Thymus (tissue), 14 donors: ENCODE measurements around the gene CCDC138. TPM values are rescaled to one million over a fixed set of nuclear protein-coding genes. Genes with fewer than 3 reads are reported as not detected.
"Not testable (repeated sequence)": the region's sequence is repeated elsewhere in the genome, so short reads cannot be mapped to it uniquely, and the experiment has no call there.

Experiments used
- DNase-seq, 9 donors: peaks; one replicate each; pipeline ENCODE4 v3.0.0-alpha.2; 2013; ENCODE audit warnings: low spot score in 9 of 9, low read depth in 6 of 9, missing footprints in 1 of 9
- H3K27ac ChIP-seq, 2 donors: one replicate each; pipeline ENCODE4 v1.5.1; 2013; ENCODE audit warnings: control low read depth in 1 of 2, low read depth in 1 of 2, low read length in 1 of 2, mild to moderate bottlenecking in 1 of 2, moderate library complexity in 1 of 2
- H3K27me3 ChIP-seq, 2 donors: one replicate each; pipeline ENCODE4 v1.5.1; 2013; ENCODE audit warnings: low read length in 1 of 2; ENCODE audit not compliant: control insufficient read depth in 2 of 2, insufficient read depth in 1 of 2
- H3K36me3 ChIP-seq, 2 donors: one replicate each; pipeline ENCODE4 v1.5.1; 2013; ENCODE audit warnings: low read length in 1 of 2, mild to moderate bottlenecking in 1 of 2, moderate library complexity in 1 of 2; ENCODE audit not compliant: control insufficient read depth in 2 of 2, insufficient read depth in 2 of 2
- H3K4me1 ChIP-seq, 2 donors: one replicate each; pipeline ENCODE4 v1.5.1; 2013; ENCODE audit warnings: low read length in 2 of 2; ENCODE audit not compliant: control insufficient read depth in 2 of 2, insufficient read depth in 2 of 2
- H3K4me3 ChIP-seq, 2 donors: one replicate each; pipeline ENCODE4 v1.5.1; 2013; ENCODE audit warnings: low read length in 2 of 2, control low read depth in 1 of 2, mild to moderate bottlenecking in 1 of 2
- H3K9me3 ChIP-seq, 2 donors: one replicate each; pipeline ENCODE4 v1.5.1; 2013; ENCODE audit warnings: low read length in 1 of 2, mild to moderate bottlenecking in 1 of 2; ENCODE audit not compliant: control insufficient read depth in 2 of 2, insufficient read depth in 1 of 2
- WGBS: extraction: QIAGEN DNeasy Blood & Tissue Kit; methylation state at CpG from one replicate; pipeline ENCODE4 v1.1.7; 2013; 5-methylcytosine and 5-hydroxymethylcytosine counted together
- long read RNA-seq, 10 donors: transcript quantifications; one replicate each; lab custom pipeline, GENCODE V29; 2026
- polyA plus RNA-seq: library from polyadenylated mRNA; stranded (reverse); fragments of 200-250 nt; gene quantifications from one replicate; pipeline ENCODE4 v1.2.3, GENCODE V29; 2013
- total RNA-seq: library from RNA; stranded (reverse); fragments of 120-200 nt; gene quantifications from one replicate; pipeline ENCODE4 v1.2.4, GENCODE V29; 2013
- donor health status: healthy.

CCDC138 gene, protein sequence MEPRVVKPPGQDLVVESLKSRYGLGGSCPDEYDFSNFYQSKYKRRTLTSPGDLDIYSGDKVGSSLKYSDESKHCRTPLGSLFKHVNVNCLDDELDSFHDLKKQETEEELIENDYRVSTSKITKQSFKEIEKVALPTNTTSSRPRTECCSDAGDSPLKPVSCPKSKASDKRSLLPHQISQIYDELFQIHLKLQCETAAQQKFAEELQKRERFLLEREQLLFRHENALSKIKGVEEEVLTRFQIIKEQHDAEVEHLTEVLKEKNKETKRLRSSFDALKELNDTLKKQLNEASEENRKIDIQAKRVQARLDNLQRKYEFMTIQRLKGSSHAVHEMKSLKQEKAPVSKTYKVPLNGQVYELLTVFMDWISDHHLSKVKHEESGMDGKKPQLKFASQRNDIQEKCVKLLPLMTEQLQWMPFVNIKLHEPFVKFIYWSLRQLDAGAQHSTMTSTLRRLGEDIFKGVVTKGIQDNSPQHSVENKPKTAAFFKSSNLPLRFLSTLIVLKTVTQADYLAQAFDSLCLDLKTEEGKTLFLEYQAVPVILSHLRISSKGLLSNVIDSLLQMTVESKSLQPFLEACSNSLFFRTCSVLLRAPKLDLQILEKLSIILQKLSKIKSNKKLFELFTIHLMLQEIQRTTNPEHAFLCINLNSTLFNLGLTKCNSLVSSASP
- 19.9 TPM for total RNA-seq
- 4.4 TPM for polyA plus RNA-seq
- long read RNA-seq, donor 1 = 0 reads
- long read RNA-seq, donor 2, partial matches to known transcripts = 0 of 4 reads
- long read RNA-seq, donor 2, other reads (novel, unspliced or antisense) = 0 of 4 reads
- long read RNA-seq, donor 3, partial matches to known transcripts = 0 of 2 reads
- long read RNA-seq, donor 3, other reads (novel, unspliced or antisense) = 0 of 2 reads
- long read RNA-seq, donor 4, partial matches to known transcripts = 0 of 2 reads
- long read RNA-seq, donor 4, other reads (novel, unspliced or antisense) = 0 of 2 reads
- long read RNA-seq, donor 5, partial matches to known transcripts = 0 of 4 reads
- long read RNA-seq, donor 5, other reads (novel, unspliced or antisense) = 0 of 4 reads
- long read RNA-seq, donor 6, partial matches to known transcripts = 0 of 1 reads
- long read RNA-seq, donor 6, other reads (novel, unspliced or antisense) = 0 of 1 reads
- long read RNA-seq, donor 7, partial matches to known transcripts = 0 of 3 reads
- long read RNA-seq, donor 7, other reads (novel, unspliced or antisense) = 0 of 3 reads
- long read RNA-seq, donor 8, partial matches to known transcripts = 0 of 2 reads
- long read RNA-seq, donor 8, other reads (novel, unspliced or antisense) = 0 of 2 reads
- long read RNA-seq, donor 9, partial matches to known transcripts = 0 of 2 reads
- long read RNA-seq, donor 9, other reads (novel, unspliced or antisense) = 0 of 2 reads
- long read RNA-seq, donor 10, partial matches to known transcripts = 0 of 1 reads
- long read RNA-seq, donor 10, other reads (novel, unspliced or antisense) = 0 of 1 reads

DNA sequence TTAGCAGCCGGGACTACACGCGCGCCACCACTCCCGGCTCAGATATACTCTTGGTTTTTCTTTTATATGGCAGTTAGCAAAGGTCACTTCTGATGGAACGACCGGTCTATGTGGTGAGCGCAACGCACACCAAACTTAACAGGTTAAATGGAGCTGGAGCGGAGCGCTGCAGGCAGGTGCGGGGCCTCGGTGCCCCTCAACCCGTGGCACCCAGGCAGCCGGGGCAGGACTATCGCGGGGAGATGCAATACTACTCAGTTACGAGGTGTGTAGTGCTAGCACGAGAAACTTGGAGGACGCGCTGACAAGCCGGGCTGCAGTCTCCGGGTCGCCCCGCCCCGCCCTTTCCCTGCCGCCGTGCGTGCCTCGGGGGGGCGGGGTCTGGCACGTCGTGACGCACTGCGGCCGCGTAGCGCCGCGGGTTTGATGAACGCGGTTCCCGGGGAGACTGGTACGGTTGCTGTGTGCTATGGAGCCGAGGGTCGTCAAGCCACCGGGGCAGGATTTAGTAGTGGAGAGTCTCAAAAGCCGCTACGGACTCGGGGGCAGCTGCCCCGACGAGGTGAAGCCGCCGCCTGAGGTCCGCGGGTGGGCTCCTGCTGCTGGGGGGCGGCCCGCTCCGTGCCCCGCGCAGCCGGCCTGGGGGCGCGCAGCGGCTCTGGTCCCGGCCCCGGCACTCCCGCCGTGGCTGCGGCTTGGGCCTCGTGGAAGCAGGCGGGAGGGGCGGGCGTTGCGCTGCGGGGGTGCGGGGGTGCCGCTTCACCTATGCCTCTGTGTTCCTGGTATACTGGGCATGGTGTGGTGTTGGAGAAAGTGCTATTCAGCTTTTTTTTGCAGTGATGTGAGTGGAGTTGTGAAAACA, at the start of gene CCDC138:
CCDC138 (plus strand) TSS at position 418 of the 862 bp plus-strand sequence; CDS start at position 470, 52 bp downstream.
- Histone ChIP-seq H3K27me3 (no peaks in the 10 kb centered on the region), H3K4me3 (peak within 1 kb of the TSS; percentile 64 to 92), H3K27ac (peak within 1 kb of the TSS; percentile 91 to 94), H3K9me3 (no peaks in the 10 kb centered on the region), H3K4me1 (peaks cover 4% of the 10 kb centered on the region in 2 donors), H3K36me3 (peaks cover 12 to 28% of the 10 kb centered on the region in 2 donors)
- WGBS = under 1% methylated on average over 78 of the region's 78 CpGs
- peak; percentile 70 to 95 (median 89) for DNase-seq

DNA sequence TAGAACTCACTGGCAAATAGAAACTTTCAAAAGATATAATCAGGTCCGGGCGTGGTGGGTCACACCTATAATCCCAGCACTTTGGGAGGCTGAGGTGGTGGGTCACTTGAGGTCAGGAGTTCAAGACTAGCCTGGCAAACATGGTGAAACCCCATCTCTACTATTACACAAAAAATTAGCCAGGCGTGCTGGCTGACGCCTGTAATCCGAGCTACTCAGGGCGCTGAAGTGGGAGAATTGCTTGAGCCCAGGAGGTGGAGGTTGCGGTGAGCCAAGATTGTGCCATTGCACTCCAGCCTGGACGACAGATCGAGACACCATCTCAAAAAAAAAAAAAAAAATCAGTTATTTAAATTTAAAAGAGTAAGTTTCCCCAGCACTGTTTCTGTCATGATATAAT, 28.6 kb upstream of the CCDC138 start:
- H3K27ac ChIP-seq, H3K27me3 ChIP-seq, DNase-seq, H3K4me3 ChIP-seq, H3K4me1 ChIP-seq, H3K9me3 ChIP-seq: not testable (repeated sequence)
- H3K36me3 ChIP-seq = peaks cover 7 to 19% of the 10 kb centered on the region in 2 donors
- 97% methylated on average over 9 of the region's 9 CpGs for WGBS

DNA sequence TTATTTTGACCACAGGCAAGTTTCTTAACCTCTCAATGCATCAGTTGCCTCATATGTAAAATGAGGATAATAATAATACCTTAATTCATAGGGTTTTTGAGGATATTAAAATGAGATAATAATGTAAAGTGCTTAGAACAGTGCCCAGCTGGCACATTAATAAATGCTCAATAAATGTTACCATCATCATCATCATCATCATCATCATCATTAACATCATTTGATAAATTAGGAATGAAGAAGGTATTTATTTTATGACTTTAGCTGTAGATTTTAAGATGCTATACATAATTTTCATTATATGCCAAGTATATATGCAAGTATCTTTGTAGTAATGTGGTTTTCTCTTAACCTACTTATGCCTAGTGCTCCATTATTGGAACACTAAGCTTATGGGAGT, 24.0 kb upstream of the CCDC138 start:
- H3K9me3 ChIP-seq, H3K27me3 ChIP-seq, H3K4me1 ChIP-seq, H3K4me3 ChIP-seq, H3K27ac ChIP-seq, DNase-seq: not testable (repeated sequence)
- peaks cover 24 to 35% of the 10 kb centered on the region in 2 donors for H3K36me3 ChIP-seq

DNA sequence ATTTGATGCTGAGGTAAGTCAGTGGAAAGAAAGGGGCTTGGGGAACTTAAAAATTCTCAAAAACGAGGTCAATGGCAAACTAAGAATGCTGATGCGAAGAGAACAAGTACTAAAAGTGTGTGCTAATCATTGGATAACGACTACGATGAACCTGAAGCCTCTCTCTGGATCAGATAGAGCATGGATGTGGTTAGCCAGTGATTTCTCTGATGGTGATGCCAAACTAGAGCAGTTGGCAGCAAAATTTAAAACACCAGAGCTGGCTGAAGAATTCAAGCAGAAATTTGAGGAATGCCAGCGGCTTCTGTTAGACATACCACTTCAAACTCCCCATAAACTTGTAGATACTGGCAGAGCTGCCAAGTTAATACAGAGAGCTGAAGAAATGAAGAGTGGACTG, 19.9 kb upstream of the CCDC138 start:
- not testable (repeated sequence) for H3K4me1 ChIP-seq, H3K27me3 ChIP-seq, H3K27ac ChIP-seq, DNase-seq, H3K9me3 ChIP-seq, H3K4me3 ChIP-seq
- WGBS = 68% methylated on average over 5 of the region's 5 CpGs
- peaks cover 24 to 34% of the 10 kb centered on the region in 2 donors for H3K36me3 ChIP-seq

DNA sequence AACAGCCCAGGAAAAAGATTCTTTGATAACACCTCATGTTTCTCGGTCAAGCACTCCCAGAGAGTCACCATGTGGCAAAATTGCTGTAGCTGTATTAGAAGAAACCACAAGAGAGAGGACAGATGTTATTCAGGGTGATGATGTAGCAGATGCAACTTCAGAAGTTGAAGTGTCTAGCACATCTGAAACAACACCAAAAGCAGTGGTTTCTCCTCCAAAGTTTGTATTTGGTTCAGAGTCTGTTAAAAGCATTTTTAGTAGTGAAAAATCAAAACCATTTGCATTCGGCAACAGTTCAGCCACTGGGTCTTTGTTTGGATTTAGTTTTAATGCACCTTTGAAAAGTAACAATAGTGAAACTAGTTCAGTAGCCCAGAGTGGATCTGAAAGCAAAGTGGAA, 18.7 kb upstream of the CCDC138 start:
- WGBS = 7% methylated on average over 1 of the region's 2 CpGs
- DNase-seq = peak in 2 of 9 donors; percentile 10 to 49
- peaks cover 29 to 43% of the 10 kb centered on the region in 2 donors for H3K36me3 ChIP-seq
- not testable (repeated sequence) for H3K27me3 ChIP-seq, H3K4me3 ChIP-seq, H3K9me3 ChIP-seq, H3K4me1 ChIP-seq, H3K27ac ChIP-seq

DNA sequence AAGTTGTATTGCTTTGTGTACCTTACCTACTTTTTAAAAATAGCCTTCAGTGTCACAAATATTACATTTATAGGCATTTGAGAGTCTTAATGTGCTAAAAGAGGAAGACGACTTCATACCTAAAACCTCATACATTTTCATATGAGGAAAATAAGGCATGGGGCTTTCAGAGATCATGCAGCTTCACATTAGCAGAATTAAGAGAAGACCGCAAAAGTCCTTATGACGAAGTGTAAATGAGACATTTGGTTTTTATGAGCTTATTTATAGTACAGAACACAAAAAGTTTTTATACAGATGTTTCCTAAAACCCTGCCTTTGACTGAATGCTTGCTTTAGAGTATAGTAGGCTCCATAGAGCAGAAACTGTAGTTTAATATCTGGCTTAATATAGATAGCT, 10.1 kb upstream of the CCDC138 start:
- H3K9me3 ChIP-seq = no peaks in the 10 kb centered on the region
- H3K36me3 ChIP-seq = peaks cover 10 to 54% of the 10 kb centered on the region in 2 donors
- H3K4me3 ChIP-seq = no peak overlapping the region
- H3K27me3 ChIP-seq = no peaks in the 10 kb centered on the region
- WGBS = 31% methylated on average over 3 of the region's 3 CpGs
- H3K27ac ChIP-seq = no peak overlapping the region
- peaks cover 7 to 11% of the 10 kb centered on the region in 2 donors for H3K4me1 ChIP-seq
- no peak for DNase-seq

DNA sequence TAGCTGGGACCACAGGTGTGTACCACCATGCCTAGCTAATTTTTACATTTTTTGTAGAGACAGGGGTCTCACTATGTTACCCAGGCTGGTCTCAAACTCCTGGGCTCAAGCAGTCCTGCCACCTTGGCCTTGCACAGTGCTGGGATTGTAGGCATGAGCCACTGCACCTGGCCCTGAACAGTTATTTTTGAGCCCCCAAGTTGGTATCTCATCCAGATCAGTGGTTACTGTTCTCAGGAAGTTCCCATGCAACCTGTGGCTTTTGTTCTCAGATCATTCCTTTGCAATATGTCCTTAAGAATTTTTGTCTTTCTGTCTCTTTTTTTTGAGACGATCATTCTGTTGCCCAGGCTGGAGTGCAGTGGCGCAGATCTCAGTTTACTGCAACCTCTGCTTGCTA, 7.7 kb upstream of the CCDC138 start:
- H3K27ac ChIP-seq = peak overlapping the region in 1 of 2 donors; percentile 13
- 15% methylated on average over 2 of the region's 2 CpGs for WGBS
- H3K4me1 ChIP-seq = peaks cover 7 to 11% of the 10 kb centered on the region in 2 donors
- H3K27me3 ChIP-seq = no peaks in the 10 kb centered on the region
- no peaks in the 10 kb centered on the region for H3K9me3 ChIP-seq
- H3K4me3 ChIP-seq = no peak overlapping the region
- H3K36me3 ChIP-seq = peaks cover 18 to 56% of the 10 kb centered on the region in 2 donors
- peak in 2 of 9 donors; percentile 5 to 16 for DNase-seq

DNA sequence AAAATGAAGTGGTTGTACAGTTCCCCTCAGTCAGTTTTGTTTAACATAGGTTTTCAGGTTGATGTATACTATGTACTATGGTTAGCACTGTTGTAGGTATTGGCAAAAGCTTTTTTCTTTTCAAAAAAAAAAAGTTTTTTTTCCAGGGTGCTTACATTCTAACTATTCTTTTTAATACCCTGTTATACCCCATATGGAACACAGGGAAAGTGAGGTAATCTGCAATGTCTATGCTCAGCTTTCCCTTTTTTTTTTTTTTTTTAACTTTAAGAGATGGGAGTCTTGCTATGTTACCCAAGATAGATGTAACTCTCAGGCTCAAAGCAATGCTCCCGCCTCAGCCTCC, 590 bp upstream of the CCDC138 start:
- no peaks in the 10 kb centered on the region for H3K9me3 ChIP-seq
- H3K4me3 ChIP-seq = peak overlapping the region; percentile 64 to 92
- H3K4me1 ChIP-seq = peaks cover 4% of the 10 kb centered on the region in 2 donors
- H3K27ac ChIP-seq = peak overlapping the region; percentile 76 to 94
- H3K27me3 ChIP-seq = no peaks in the 10 kb centered on the region
- DNase-seq = no peak
- peaks cover 14 to 28% of the 10 kb centered on the region in 2 donors for H3K36me3 ChIP-seq
- WGBS = 0% methylated on average over 1 of the region's 1 CpG
